ENCODE data around the gene PPP1R17.

PPP1R17 gene

DNA sequence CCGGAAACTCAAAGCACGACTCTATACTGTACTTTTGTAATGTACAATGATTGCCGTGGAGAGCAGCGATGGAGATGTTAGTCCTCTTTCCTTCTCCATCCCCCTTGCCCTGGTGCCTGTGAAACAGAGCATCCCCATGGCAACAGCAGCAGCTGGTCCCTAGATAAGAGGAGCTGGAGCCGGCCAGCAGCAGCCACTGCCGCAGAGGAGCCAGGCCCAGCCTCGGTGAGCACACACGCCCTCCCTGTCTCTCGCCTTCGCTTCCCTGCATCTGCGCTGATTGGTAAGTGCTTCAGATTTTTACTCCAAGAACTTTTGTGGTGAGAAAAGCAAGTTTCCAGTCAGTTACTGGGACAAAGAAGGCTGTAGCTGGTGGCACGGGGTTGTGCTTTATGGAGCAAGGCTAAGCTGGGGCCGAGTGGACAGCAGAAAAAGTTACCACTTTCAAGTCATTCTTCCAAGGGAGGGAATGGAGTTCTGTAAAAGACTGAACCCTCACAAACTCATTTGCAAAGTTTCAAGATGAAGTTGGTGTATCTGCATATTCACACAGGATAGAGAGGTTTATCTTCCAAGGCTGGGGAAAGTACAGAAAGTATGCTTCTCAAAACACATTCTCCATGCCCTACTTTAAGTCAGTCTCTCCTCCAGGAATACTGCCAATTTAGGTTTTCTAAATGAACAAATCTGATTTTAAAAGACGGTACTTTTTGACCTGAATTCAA lies at the start of gene PPP1R17:
PPP1R17 (plus strand) TSS at position 192 of the 725 bp plus-strand sequence. CDS start 5,227 bp downstream, outside the sequence.
- DNase-seq = no peak

DNA sequence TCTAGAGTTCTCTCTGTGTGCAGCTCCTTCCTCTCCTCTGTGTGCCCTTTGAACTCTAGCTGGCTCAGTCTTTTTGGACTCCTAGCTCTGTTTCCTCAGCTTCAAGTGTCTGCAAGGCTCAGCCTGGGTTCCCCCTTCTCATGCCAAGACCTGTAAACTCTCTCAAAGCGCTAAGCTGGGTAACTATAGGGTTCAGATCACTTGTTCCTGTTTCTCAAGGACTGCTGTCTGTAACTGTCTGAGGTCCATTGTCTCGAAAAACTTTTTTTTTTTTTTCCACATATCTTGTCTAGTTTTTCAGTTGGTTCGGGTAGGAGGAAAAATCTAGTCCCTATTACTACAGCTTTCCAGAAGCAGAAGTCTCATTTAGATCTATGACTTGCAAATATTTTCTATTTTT lies 46.6 kb upstream of the PPP1R17 start:
- no peak for DNase-seq

DNA sequence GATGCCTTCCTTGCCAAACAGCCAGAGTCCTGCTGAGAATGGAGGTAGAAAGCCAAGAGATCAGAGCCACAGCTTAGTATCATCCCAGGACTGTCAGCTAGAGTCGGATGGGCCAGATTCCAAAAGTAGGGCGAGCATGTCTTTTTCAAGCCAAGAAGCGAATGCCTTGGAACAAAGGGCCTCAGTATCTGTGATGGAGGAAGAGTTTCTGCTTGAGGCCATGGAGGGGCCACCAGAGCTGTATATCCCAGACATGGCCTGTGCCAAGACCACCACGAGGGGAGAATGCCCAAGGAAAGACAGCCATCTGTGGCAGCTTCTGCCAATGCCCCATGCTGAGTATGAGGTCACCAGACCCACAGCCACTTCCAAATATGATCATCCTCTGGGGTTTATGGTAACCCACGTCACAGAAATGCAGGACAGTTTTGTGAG lies 44.3 kb upstream of the PPP1R17 start:
- DNase-seq = no peak

DNA sequence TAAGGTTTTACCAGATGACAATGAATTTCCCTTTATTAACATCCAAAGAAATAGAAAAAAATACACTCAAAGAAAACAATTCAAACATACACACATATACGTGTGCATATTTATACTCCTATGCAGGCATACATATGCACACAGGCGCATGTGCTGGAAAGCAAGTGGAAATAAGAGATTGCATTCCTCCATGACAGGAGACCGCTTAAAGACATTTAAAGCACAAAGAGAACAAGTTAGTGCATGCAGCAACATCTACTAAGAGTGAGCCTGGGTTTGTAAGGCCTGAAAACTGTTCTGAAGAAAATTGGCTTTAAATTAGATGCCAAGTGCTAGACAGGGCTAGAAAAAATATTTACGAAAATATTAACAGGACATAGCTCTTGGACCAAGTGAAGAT lies 40.1 kb upstream of the PPP1R17 start:
- DNase-seq = no peak

DNA sequence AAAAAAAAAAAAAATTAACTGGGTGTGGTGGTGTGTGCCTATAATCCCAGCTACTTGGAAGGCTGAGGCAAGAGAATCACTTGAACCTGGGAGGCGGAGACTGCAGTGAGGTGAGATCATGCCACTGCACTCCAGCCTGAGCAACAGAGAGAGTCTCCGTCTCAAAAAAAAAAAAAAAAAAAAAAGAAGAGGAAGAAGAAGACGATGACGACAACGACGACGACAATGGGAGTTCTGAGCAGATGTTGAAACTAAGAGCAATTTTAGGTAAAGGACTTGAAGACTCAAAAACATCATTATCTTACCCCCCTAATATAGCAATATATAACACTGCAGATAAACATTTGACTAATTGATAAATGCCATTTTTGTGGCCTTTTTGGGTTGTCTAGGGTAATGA lies 39.5 kb upstream of the PPP1R17 start:
- DNase-seq = no peak

DNA sequence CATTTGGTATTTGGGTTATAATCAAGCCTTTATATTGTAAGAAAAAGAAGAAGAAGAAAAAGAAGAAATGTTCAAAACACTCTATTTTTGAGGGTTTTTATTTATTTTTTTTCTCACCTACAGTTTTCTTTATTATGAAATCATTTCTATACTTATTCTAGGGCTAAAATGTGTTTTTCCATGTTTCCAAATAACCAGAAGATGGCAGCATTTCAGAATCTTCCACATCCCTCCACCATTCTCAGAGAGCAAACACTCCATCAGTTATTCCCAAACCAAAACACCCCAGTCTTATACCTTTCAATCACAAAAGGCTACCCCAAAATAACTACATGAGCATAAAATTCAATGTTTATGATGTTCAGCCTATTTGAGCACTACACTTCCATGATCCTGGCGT lies 38.7 kb upstream of the PPP1R17 start:
- no peak for DNase-seq

DNA sequence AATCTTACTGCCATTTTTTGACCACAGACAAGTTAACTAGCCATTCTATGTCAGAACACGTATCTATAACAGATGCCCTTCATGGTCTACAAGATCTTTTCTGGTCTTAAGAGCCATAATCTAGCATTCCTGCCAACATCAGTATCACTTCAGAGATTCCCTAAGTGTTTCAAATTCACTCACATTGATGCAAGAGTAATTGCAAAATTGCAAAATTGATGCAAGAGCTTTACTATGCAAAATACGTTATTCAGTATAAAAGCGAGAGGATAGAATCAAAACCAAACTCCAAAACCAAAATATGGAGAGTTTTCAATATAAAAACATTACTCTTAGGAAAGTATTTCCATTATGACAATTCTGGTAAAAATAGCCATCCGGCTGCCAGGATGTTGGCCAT lies 38.1 kb upstream of the PPP1R17 start:
- no peak for DNase-seq

DNA sequence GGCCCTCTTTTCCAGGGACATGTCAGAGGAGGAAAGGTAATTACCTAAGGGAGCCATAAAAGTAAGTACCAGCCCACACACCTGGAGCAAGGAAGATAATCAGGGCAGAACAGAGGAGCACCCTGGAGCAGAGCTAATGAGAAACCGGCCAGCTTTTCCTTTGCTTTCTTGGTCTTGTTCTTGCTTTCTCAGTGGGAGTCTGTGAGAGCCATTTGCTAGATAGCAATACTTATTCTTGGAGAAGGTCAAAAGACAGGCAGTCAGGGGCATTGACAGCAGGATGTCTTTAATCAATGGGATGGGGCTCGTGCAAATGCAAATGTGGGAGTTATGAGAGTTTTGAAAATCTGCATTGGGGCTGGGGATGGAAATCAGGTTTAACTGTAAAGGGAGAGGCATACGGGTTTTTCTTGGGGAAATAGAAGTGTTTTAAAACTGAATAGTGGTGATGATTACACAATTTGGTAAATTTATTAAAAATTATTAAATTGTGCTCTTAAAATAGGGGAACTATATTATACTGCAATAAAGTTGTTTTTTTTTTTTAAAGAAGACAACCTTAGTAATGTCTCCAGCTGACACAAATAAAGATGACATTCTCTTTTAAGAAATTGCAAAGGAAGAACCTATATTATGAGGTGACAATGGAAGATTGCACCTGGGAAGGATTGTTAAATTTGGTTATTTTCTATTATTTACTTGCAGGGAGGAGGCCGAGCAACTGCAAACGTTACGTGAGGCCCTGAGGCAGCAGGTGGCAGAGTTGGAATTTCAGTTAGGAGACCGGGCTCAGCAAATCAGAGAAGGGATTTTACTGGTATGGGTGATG lies 35.6 kb upstream of the PPP1R17 start:
- no peak for DNase-seq

DNA sequence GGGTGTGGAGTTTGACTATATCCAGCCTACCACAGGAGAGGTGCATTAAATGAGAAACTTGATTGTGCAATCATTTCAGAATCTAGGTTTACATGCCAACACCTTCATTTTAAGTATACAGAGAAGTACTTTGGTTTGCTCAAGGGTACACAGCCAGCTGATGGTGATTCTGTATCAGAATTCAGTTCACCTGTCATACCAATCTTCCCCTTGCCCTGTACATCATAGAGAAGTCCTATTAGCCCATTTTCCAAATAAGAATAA lies 35.0 kb upstream of the PPP1R17 start:
- DNase-seq = no peak

DNA sequence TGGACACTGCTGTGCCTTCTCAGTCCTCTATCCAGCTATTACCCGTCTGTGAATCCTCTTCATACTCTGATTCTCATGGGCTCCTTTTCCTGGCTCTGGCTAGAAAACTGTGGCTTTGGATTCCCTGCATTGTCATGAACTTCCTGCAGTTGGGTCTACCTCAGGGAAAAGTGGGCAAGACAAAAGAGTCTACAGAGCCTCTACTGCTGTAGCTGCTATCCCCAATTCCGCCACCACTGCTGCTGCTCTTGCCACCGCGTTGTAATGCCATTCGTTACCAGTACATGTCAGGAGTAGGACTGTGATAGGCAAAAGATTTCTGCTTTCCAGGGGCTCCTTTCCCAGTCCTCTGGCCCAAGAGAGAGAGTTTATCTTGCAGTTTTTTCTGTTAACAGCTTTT lies 23.9 kb upstream of the PPP1R17 start:
- no peak for DNase-seq

DNA sequence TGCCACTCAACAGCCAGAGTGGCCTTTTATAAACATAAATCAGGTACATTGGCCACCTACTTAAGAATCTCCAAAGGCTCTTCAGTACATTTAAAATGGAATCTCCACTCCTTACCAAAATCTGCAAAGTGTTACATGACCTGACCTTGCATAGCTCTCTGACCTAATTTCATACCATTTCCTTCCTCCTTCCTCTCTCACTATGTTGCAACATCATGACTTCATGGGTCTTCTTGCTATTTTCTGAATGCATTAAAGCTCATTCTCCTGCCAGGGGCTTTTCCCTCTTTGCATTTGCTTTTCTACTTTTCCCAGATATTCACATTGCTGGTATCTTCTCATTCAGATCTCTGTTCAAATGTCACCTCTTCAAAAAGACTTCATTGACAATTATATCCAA lies 22.1 kb upstream of the PPP1R17 start:
- no peak for DNase-seq

DNA sequence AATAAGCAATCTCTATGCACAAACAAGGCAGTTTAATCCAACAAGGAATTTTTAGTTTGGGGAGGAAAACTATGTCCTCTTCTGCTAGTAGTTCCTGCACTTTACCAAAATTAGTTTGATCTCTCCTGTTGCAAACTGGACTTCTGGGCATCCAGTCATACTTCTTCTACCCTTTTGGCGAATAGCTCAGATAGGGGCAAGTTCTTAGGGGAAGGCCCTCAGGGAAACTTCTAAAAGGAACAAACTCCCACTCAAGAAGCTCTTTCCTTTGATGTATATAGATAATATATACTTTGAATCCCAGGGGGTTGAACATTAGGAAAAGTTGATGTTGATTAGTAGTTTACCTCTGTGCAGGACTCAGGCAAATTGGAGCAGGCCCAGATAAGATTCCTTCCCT lies 21.5 kb upstream of the PPP1R17 start:
- no peak for DNase-seq

DNA sequence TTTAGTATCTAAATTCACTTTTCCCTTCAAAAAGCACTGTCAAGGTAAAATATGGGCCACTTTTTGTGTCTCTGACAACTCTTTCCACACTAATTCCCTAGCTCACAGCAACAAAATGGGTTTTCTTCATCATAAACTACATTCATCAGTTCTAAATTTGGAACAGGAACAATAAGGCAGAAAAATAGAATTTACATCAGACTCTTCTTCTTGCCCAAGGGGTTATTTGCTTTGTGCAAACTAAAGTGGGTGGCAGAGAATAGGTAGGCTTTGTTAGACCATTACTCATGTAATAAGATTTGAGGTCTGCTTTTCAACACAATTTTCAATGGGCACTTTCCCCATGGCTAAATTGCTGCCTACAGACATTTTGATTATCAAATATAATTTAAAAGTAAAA lies 17.6 kb upstream of the PPP1R17 start:
- no peak for DNase-seq

DNA sequence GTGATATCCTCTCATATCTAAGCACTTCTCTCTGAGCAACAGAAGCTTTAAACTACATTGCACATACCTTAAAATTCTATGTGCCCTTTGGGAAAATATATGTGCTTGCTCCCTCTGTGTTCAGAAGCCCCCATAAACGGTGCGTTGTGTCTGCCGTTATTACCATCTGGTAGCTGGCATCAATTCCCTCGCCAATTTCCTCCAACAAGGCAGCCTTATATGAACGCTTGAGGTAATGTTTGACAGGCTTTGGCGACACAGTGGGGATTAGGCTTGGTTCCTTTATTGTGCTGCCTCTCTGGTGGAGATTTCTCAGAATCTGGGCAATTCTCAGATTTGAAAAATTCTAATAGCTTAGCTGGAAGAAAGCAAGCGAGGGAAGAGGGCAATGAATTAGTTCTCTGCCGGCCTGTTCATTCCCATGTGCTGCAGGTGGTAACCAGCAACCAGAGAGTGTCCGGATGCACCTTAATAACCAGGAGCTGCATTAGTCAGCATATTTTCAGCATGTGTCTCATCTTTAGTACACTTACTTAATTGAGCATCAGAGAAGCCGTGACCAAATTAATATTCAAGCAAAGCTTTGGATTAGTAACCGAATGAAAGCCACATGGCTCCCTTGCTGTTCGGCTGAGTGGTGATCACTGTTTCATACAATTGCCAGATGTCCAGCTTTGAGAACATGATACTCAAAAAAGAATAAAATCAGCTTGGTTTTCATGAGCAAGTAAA lies 7.3 kb upstream of the PPP1R17 start:
- no peak for DNase-seq

DNA sequence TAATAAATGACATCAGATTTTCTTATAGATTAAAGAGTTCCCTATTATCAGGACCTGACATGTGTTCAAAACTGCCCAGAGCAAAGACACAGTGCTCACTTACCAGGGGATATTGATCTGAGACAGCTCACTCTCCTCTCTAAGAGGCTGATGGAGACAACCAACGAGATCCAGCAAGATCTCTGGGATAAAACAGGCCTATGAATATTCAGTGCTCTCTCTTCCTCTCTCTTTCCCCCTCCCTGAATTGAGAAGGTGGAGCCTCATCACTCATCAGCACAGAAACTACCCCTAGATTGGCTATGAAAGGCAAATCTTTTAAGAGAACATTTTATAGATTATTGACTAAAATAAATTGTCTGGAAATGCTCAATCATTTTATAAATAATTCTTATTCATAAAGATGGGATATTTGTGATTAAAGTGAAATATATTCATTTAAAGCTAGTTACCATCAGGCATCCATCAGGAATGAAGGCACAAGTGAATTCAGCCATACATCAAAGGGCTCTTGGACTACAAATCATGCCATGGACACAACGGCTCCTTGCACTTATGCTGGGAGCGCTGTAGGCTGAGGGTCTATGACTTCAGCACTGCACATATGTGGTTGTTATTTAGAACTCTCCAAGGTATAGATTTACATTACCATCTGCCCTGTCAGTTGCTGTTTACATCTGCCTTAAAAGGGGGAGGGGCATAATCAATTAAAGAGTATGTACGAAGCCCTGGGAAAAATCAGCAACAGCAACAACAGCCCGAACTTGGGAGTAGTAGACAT lies 3.4 kb upstream of the PPP1R17 start:
- no peak for DNase-seq

DNA sequence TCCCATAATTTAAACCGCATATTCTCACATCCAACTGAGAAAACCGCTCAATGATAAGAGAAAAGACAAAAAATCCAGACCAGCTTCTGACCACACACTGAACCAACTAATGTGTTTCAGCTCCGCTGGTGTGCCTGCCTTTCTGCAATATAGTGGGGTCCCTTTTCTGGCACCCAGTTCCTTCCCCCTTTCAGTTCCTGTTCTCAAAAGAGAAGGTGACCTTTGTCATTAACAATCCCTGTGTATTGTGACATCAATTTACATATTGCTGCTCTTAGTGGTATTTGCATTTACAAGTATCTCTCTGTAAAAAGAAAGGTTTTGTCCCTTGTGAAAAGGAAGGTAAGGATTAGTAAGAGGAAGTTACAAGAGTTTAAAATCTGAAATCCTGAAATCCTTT lies 1.4 kb downstream of the PPP1R17 start:
- no peak for DNase-seq

DNA sequence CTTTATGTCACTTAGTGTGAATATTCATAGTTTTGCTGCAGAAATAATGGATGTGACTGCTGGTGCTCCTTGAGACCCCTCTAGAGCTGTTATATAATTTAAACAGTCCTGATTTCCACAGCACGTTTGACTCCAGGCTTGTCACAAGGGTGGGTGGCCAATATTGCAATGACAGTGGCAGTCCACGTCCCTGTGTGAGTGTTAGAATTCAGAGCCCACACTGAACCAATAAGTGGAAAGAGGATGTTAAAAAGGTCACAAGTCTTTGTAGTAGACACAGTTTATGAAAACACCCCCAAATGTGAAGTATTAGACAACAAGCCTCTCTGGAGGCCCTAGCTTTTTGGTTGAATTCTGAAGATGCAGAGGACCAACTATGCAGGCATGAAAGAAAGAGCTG lies 2.0 kb downstream of the PPP1R17 start:
- no peak for DNase-seq

DNA sequence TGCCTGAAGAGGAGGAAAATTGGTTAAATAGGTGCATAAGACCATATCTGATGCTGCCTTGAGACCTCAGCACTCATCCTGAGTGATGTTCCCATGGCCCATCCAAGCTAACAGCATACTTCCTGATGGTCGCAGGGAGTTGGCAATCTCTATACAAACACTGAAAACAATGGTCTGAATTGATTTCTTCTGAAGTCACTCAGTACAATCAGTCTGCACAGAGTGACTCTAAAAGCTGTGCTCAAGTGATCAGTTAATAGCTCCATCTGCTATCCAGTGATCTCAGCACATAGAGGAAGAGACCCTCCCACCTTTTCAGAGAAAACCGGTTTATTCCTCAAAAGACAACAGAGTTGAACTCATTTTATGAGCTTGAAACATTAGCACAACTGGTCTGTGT lies 3.9 kb downstream of the PPP1R17 start:
- DNase-seq = no peak

DNA sequence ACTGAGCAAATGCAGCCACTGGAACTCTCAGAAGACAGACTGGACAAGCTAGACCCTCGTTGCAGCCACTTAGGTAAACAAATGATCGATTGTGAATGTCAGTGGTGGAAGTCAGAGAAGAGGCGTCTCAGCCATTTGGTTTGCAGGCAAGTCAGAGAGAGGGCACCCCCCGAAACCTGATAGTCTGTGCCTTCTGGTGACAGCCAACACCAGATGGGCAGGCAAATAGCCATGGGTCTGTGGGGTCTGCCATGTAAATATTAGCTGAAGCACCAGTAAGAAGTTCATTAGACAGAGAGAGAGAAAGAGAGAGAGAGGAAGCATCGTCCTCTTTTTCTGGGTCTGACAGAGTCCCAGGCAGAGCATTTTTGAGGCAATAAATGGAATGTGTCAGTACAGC lies 5.4 kb downstream of the PPP1R17 start:
- no peak for DNase-seq

DNA sequence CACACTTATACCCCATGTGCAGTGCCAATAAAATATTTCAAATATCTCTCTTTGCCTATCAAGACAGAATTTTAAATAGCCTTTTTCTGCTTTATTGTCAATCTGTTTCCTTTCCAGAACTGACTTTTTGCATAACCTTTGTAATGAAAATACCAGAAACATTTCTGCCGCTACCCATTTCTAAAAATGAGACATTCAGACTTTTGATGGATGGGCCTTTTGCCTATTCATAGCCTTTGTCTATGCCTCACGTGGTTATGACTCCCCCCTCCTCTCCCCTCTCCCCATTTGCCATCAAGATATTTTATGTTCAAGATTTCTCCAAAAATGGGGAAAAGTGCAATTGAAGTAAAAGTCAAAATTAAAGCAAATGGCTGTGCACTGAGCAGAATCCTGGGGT lies 5.9 kb downstream of the PPP1R17 start:
- no peak for DNase-seq

DNA sequence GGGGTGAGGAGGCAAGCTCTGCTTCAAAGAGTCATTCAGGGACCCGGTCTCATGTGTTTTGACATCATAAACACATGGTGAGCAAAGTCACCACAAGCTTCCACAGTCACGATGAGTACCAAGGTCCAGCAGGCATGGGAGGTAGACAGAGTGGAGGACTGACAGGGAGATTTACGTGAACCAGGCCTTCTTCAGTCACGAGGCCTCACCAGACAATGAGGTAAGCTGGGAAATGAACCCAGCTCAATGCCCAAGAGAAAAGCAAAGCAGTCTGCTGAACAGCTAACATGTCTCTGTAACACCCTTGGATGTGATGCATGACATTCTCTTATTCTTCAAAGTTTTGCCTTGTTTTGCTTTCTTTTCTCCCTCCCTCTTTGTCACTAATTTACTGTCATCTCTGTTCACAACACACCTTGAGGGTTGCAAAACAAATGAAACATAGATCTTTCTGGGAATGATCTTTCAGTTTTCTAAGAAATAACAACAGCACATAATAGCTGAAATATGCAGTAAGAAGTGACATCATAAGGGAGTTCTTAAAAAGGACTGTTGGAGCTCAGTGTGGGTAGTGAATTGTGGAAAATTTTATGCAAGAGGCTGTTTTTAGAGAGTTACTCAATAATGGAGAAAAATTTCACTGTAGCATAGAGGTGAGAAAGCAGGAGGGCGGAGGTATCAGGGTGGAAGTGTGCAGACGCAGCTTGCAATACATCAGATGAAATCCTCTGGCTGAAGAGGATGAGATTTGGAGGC lies 9.0 kb downstream of the PPP1R17 start:
- no peak for DNase-seq

DNA sequence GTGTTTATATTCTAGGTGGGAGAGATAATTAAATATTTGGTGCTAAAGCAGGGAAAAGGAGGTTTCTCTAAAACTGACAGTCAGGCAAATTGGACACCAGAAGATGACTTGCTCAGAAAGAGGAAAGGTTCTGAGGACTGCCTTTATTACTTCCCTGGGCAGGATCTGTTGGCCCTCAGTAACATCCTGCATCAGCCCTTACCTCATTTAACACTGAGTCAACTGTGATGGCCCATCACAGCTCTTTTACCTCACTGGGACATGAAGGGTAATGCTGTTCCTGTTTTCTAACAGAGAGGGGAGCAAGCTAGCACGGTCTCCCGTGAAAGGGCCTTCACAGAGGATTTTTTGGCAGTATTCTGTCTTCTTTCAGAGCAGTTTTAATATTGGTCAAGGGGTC lies 12.0 kb downstream of the PPP1R17 start:
- no peak for DNase-seq

DNA sequence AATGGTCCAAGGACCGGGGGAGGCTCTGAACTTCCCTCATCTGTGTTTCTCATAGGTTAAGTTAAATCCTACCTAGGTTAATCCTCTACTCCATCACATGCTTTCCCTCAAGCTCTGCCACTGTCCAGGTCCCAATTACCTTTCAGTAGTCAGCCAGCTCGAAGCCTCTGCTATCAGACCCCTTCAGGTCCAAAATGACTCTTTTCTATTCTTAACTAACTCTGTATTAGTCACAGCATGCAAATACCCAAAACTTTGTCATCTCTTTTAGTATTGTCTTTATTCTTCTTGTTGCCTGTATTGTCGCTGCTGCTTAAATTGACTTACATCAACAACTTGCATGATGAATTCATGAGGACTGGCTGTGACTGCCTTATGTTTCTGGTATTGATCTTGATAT lies 15.3 kb downstream of the PPP1R17 start:
- DNase-seq = no peak
